ENCODE measurements around the gene FBXL15. TPM values are rescaled to one million over a fixed set of nuclear protein-coding genes. Genes with fewer than 3 reads are reported as not detected.
A peak's percentile ranks its signal among the peaks of the same experiment; 100 is the strongest.

FBXL15 gene
- 10 to 100 TPM in 5 of 10 donors, 1 to 10 TPM in 5; 6.7 to 10.5 (median 9.9) TPM for total RNA-seq
- 10 to 100 TPM; 10.4 to 19.2 TPM for polyA plus RNA-seq
- long read RNA-seq, donor 1, transcript FBXL15-201 (4 exons, 2,362 nt), result major isoform, 6 of 40 reads
- long read RNA-seq, donor 1, partial matches to known transcripts, result 27 of 40 reads
- long read RNA-seq, donor 1, other reads (novel, unspliced or antisense), result 7 of 40 reads
- long read RNA-seq, donor 2, partial matches to known transcripts, result 23 of 33 reads
- long read RNA-seq, donor 2, other reads (novel, unspliced or antisense), result 8 of 33 reads
- long read RNA-seq, donor 3, partial matches to known transcripts, result 15 of 26 reads
- long read RNA-seq, donor 3, other reads (novel, unspliced or antisense), result 7 of 26 reads

DNA sequence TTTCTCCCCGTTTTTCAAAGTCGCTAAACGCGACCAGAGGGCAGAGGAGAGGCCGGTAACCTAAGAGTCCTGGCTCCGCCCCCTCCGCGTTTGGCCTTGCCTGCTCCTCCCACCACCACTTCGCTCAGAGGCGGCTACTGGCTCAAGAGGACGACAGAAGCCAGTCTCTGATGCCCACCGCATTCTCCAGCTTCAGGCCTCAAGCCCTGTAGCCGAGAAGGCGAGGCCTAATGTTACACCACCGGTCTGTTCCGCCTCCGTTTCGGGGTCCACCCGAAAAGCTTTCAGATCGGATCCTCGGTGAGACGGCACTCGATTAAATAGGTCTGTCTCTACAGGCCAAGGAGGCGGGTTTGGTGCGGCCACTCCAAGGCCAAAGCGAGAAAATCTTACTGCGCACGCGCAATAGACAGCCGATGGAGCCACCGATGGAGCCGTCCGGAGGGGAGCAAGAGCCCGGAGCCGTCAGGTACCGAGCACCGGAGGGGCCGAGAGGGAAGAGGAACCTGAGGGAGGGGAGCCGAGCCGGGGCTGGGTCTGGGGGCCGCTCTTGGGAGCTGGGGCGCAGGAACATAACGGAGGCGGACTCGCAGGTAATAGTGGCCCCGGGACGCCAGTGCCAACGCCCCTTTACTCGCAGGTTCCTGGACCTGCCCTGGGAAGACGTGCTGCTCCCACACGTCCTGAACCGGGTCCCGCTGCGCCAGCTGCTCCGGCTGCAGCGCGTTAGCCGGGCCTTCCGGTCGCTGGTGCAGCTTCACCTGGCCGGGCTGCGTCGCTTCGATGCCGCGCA, at the start of gene FBXL15:
Gene FBXL15, plus strand, starts transcription at position 123 of the 793 bp plus-strand sequence. Its CDS starts 294 bp downstream, at position 417.
- peak; percentile 94 to 97 for DNase-seq
- peak; percentile 87 to 96 (median 92) for ATAC-seq
- peaks cover 0 to 24% (median 0%) of the 10 kb centered on the region in 9 donors for H3K36me3 ChIP-seq
- H3K4me3 ChIP-seq, result peak within 1 kb of the TSS; percentile 80 to 100 (median 94)
- peak within 1 kb of the TSS; percentile 70 to 97 (median 91) for H3K27ac ChIP-seq
- peaks cover 0 to 33% (median 31%) of the 10 kb centered on the region in 7 donors for H3K27me3 ChIP-seq
- TF ChIP-seq CTCF (IDR thresholded peaks at IDR 0.05), result peak in 2 of 9 donors; percentile 3 to 17
- peaks cover 15 to 40% (median 36%) of the 10 kb centered on the region in 9 donors for H3K4me1 ChIP-seq
- intact Hi-C loops (cut with DNase I), result loop anchor here in 4 of 10 donors (1.0 to 10.0 kb wide), 4 partner anchors 41 to 252 kb away; partner anchors contain the start of genes ACTR1A (in 2 of the 4) and SUFU (in 2 of the 4)
- H3K9me3 ChIP-seq, result no peaks in the 10 kb centered on the region
- WGBS, 2 donors, result 0% methylated on average over 66 of the region's 66 CpGs

GRCh38 chr10:102371295-102371694, 49.3 kb upstream of the FBXL15 start:
- DNase-seq (no peak), ATAC-seq (no peak)
- peaks cover 0 to 10% (median 0%) of the 10 kb centered on the region in 11 donors for H3K9me3 ChIP-seq
- TF ChIP-seq CTCF (IDR thresholded peaks at IDR 0.05), result no peak
- no peaks in the 10 kb centered on the region for H3K27me3 ChIP-seq
- H3K4me3 ChIP-seq, result no peak overlapping the region
- WGBS, 2 donors, result 98 to 100% methylated on average over 2 of the region's 2 CpGs
- H3K27ac ChIP-seq, result no peak overlapping the region
- H3K4me1 ChIP-seq, result no peaks in the 10 kb centered on the region
- H3K36me3 ChIP-seq, result peaks cover 0 to 100% (median 90%) of the 10 kb centered on the region in 9 donors
- intact Hi-C loops (cut with DNase I), result no loop called here

GRCh38 chr10:102375250-102375649, 45.4 kb upstream of the FBXL15 start:
- intact Hi-C loops (cut with DNase I), result no loop called here
- Histone ChIP-seq H3K4me1 (no peaks in the 10 kb centered on the region), H3K9me3 (peaks cover 0 to 10% (median 0%) of the 10 kb centered on the region in 11 donors), H3K4me3 (no peak overlapping the region), H3K27ac (no peak overlapping the region), H3K27me3 (no peaks in the 10 kb centered on the region), H3K36me3 (peaks cover 0 to 100% (median 86%) of the 10 kb centered on the region in 9 donors)
- no peak for TF ChIP-seq CTCF (IDR thresholded peaks at IDR 0.05)
- WGBS, 2 donors, result 88 to 91% methylated on average over 7 of the region's 7 CpGs
- ATAC-seq (no peak), DNase-seq (no peak)

- intact Hi-C loops (cut with DNase I), result no loop called here
- no peak for ATAC-seq
- WGBS, 2 donors, result 92 to 94% methylated on average over 2 of the region's 2 CpGs
Observed at GRCh38 chr10:102375867-102376266, 44.8 kb upstream of the FBXL15 start.

More at GRCh38 chr10:102375867-102376266, 44.8 kb upstream of the FBXL15 start:
- H3K36me3 ChIP-seq, result peaks cover 0 to 100% (median 86%) of the 10 kb centered on the region in 9 donors
- H3K27me3 ChIP-seq, result no peaks in the 10 kb centered on the region
- no peak overlapping the region for H3K27ac ChIP-seq
- H3K9me3 ChIP-seq, result peaks cover 0 to 7% (median 0%) of the 10 kb centered on the region in 11 donors
- no peak for DNase-seq
- TF ChIP-seq CTCF (IDR thresholded peaks at IDR 0.05), result no peak
- H3K4me1 ChIP-seq, result no peaks in the 10 kb centered on the region
- H3K4me3 ChIP-seq, result no peak overlapping the region
